Breast epithelium (tissue), 3 donors: ENCODE data around the gene MBD4.

ENCODE experiments used
- POLR2A ChIP-seq: fragments of 450-650 bp; IDR thresholded peaks from one replicate; pipeline ENCODE4 v1.6.1; 2016; ENCODE audit warnings: antibody characterized with exemption, mild to moderate bottlenecking, moderate library complexity
- POLR2AphosphoS5 ChIP-seq, 3 donors: sonication (generic); formaldehyde crosslinking; IDR thresholded peaks; one replicate each; pipeline ENCODE4 v1.6.1; 2017; ENCODE audit warnings: antibody characterized with exemption in 3 of 3
- TF ChIP-seq, protein P1 (sequence below), 3 donors: fragments of 450-650 bp; IDR thresholded peaks; one replicate each; pipeline ENCODE4 v1.5.1; 2016 to 2017; ENCODE audit warnings: antibody characterized with exemption in 3 of 3, mild to moderate bottlenecking in 3 of 3, moderate library complexity in 3 of 3

DNA sequence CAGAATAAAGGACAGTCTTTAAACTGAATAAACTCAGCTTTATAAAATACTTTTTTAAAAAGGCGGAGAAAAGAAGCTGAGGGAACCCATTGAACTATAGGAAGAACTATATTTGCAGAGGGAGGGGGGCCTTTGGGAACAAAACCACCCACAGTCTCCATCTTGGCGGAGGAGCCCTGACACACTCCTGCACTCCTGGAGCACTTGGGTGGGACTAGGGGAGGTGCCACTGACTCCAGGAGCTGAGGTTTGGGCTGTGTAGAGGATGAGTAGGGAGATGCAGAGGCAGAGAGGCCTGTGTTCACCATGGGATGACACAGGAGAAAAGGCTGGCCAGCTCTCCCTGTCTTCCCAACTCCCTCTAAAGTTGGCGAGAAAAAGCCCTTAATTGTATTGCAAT is 36.1 kb upstream of the MBD4 start:
- TF ChIP-seq, protein P1, sequence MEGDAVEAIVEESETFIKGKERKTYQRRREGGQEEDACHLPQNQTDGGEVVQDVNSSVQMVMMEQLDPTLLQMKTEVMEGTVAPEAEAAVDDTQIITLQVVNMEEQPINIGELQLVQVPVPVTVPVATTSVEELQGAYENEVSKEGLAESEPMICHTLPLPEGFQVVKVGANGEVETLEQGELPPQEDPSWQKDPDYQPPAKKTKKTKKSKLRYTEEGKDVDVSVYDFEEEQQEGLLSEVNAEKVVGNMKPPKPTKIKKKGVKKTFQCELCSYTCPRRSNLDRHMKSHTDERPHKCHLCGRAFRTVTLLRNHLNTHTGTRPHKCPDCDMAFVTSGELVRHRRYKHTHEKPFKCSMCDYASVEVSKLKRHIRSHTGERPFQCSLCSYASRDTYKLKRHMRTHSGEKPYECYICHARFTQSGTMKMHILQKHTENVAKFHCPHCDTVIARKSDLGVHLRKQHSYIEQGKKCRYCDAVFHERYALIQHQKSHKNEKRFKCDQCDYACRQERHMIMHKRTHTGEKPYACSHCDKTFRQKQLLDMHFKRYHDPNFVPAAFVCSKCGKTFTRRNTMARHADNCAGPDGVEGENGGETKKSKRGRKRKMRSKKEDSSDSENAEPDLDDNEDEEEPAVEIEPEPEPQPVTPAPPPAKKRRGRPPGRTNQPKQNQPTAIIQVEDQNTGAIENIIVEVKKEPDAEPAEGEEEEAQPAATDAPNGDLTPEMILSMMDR (IDR thresholded peaks at IDR 0.05) = no peak
- TF ChIP-seq POLR2AphosphoS5 (IDR thresholded peaks at IDR 0.05) (no peak), POLR2A (no peak)
